Measurements from ENCODE around the gene IREB2. TPM values are rescaled to one million over a fixed set of nuclear protein-coding genes. Genes with fewer than 3 reads are reported as not detected.

IREB2 gene
- total RNA-seq, 1 experiment from 2014 or later = 84.5 TPM

- no TSS peak for BruUV-seq (replicated peaks)
- Mint-ChIP-seq H3K27me3 (ENCODE audit: unreplicated experiment) (no peaks in the 10 kb centered on the region), H3K36me3 (ENCODE audit: insufficient read depth, unreplicated experiment) (peaks cover 88% of the 10 kb centered on the region), H3K4me1 (ENCODE audit: low read depth, unreplicated experiment) (peaks cover 9% of the 10 kb centered on the region), H3K4me3 (ENCODE audit: low read depth, unreplicated experiment) (no peak overlapping the region), H3K9me3 (ENCODE audit: low read depth, unreplicated experiment) (no peaks in the 10 kb centered on the region), H3K27ac (ENCODE audit: unreplicated experiment) (no peak overlapping the region)
- CTCF ChIA-PET = no interaction called here
- TF ChIP-seq CTCF (IDR thresholded peaks at IDR 0.05; ENCODE audit: unreplicated experiment) = no peak
- intact Hi-C loops (cut with micrococcal nuclease; ENCODE audit: unreplicated experiment) = no loop called here
- DNase-seq = no peak
Observed at GRCh38 chr15:78492872-78493271, 54.9 kb downstream of the IREB2 start.

DNA sequence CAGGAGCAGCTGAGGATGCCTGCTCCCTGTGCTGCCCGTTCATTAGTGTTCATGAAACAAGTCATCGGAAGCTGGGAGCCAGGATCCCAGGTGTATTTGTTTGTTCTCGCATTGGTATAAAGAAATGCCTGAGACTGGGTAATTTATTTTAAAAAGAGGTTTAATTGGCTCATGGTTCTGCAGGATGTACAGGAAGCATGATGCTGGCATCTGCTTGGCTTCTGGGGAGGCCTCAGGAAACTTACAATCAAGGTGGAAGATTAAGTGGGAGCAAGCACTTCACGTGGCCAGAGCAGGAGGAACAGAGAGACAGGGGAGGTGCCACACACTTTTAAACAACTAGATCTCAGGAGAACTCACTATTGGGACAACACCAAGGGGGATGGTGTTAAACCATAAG, 63.8 kb downstream of the IREB2 start:
- BruUV-seq (replicated peaks) = no TSS peak
- peaks cover 47% of the 10 kb centered on the region for H3K36me3 Mint-ChIP-seq (ENCODE audit: insufficient read depth, unreplicated experiment)
- DNase-seq = no peak
- H3K27ac Mint-ChIP-seq (ENCODE audit: unreplicated experiment) = no peak overlapping the region
- intact Hi-C loops (cut with micrococcal nuclease; ENCODE audit: unreplicated experiment) = no loop called here
- H3K4me3 Mint-ChIP-seq (ENCODE audit: low read depth, unreplicated experiment) = no peak overlapping the region
- no peaks in the 10 kb centered on the region for H3K4me1 Mint-ChIP-seq (ENCODE audit: low read depth, unreplicated experiment)
- no peak for TF ChIP-seq CTCF (IDR thresholded peaks at IDR 0.05; ENCODE audit: unreplicated experiment)
- CTCF ChIA-PET = interaction anchor here (0.6 kb wide), 1 partner anchor 37 kb away, joined by 3 read pairs; no protein-coding TSS in a partner anchor
- H3K9me3 Mint-ChIP-seq (ENCODE audit: low read depth, unreplicated experiment) = peaks cover 5% of the 10 kb centered on the region
- H3K27me3 Mint-ChIP-seq (ENCODE audit: unreplicated experiment) = no peaks in the 10 kb centered on the region

GRCh38 chr15:78502641-78503040, 64.6 kb downstream of the IREB2 start:
- DNase-seq = no peak
- intact Hi-C loops (cut with micrococcal nuclease; ENCODE audit: unreplicated experiment) = no loop called here
- BruUV-seq (replicated peaks) = no TSS peak
- H3K27ac Mint-ChIP-seq (ENCODE audit: unreplicated experiment) = no peak overlapping the region
- H3K4me1 Mint-ChIP-seq (ENCODE audit: low read depth, unreplicated experiment) = no peaks in the 10 kb centered on the region
- no peak for TF ChIP-seq CTCF (IDR thresholded peaks at IDR 0.05; ENCODE audit: unreplicated experiment)
- H3K9me3 Mint-ChIP-seq (ENCODE audit: low read depth, unreplicated experiment) = peaks cover 5% of the 10 kb centered on the region
- no peaks in the 10 kb centered on the region for H3K27me3 Mint-ChIP-seq (ENCODE audit: unreplicated experiment)
- H3K4me3 Mint-ChIP-seq (ENCODE audit: low read depth, unreplicated experiment) = no peak overlapping the region
- H3K36me3 Mint-ChIP-seq (ENCODE audit: insufficient read depth, unreplicated experiment) = peaks cover 47% of the 10 kb centered on the region
- CTCF ChIA-PET = interaction anchor here (0.6 kb wide), 1 partner anchor 24 kb away, joined by 3 read pairs; no protein-coding TSS in a partner anchor

DNA sequence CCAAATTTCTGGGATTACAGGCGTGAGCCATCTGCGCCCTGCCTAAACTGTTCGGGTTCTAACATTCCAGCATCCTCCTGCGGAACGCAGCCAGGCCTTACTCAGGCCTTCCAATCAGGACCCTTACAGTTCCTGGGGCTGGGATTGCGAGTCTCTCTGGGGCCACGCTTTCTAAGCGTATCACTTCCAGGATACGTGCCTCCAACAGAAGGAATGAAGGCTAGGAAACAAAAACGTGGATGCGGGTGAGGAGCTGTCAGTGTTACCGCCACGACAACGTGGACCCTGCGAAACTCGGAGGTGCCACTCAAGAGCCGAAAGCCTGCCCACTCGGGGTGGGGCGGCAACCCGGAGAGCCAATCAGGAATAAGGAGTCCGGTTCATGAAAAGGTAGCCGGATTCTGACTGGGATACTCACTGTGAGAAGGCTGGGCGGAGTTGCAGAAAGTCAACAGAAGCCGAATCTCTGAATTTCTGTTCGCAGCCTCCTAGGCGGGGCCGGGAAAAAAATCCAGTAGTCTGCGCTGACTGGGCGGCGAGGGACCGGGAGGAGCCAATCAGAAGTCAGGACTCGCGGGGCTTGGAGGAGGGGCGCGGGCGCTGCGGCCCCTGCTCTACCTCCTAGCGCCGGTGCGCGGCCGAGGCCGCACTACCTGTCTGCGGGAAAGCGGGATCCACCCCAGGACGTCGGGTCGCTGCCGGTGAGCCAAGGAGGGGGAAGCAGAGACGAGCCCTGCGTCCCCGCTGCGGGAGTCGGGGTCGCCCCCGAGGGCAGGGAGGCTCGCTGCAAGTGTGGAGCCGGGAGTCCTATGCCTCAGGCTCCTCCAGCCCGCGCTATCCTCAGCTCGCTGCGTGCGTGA, 69.2 kb downstream of the IREB2 start, which contains the start of gene HYKK:
HYKK (plus strand) TSS at position 607 of the 860 bp plus-strand sequence. CDS start 5,512 bp downstream, outside the sequence.
- CTCF ChIA-PET = interaction anchor here (0.8 kb wide), 2 partner anchors 58 to 59 kb away, joined by 3 read pairs; no protein-coding TSS in a partner anchor
- H3K36me3 Mint-ChIP-seq (ENCODE audit: insufficient read depth, unreplicated experiment) = peaks cover 35% of the 10 kb centered on the region
- H3K4me3 Mint-ChIP-seq (ENCODE audit: low read depth, unreplicated experiment) = peak within 1 kb of the TSS; percentile 88
- H3K4me1 Mint-ChIP-seq (ENCODE audit: low read depth, unreplicated experiment) = no peaks in the 10 kb centered on the region
- H3K27me3 Mint-ChIP-seq (ENCODE audit: unreplicated experiment) = no peaks in the 10 kb centered on the region
- DNase-seq = peak; percentile 98
- intact Hi-C loops (cut with micrococcal nuclease; ENCODE audit: unreplicated experiment) = no loop called here
- TF ChIP-seq CTCF (IDR thresholded peaks at IDR 0.05; ENCODE audit: unreplicated experiment) = peak; percentile 25
- peak within 1 kb of the TSS; percentile 63 for H3K27ac Mint-ChIP-seq (ENCODE audit: unreplicated experiment)
- no TSS peak for BruUV-seq (replicated peaks)
- no peaks in the 10 kb centered on the region for H3K9me3 Mint-ChIP-seq (ENCODE audit: low read depth, unreplicated experiment)
